Amniotic stem cell (primary cell): ENCODE measurements around the gene USH1G.

ENCODE experiments used
- DNase-seq: peaks from one replicate; lab custom pipeline; 2025; lab: John Stamatoyannopoulos, UW

Gene USH1G

GRCh38 chr17:74903034-74903433 is 20.0 kb downstream of the USH1G start:
- no peak for DNase-seq

DNA sequence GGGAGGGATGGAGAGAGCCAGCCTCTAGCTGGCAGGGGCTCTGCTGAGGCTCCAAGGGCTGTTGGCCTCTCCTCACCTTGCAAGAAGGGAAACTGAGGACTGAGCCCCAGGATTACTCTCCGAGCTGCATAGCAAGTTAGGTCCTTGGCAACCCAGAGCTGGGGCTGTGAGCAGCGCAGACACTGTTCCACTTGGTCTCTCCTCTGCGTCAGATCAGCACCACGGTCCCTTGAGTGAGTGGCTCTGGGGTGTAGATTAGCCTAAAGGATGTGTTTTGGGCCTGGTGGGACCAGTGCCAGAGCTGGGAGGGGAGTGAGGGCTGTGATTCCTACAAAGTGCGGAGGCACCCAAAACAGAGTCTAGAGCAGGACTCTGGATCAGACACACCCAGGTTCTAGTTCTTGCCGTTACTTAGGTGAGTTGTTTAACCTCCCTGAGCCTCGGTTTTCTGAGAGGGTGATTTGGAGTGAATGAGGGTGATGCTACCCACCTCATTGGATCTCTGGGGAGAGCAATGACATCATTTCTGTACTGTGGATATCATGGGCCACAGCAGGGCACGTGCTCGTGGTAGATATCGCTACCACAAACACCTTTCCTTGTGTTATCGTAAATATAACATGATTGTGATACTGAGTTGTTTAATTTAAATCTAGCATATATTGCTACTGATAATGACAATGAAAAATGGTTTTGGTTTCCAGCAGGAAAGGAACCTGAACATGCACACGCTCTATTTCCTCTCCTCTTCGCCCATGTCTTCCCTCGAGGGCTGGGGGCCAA is 21.5 kb downstream of the USH1G start:
- no peak for DNase-seq

DNA sequence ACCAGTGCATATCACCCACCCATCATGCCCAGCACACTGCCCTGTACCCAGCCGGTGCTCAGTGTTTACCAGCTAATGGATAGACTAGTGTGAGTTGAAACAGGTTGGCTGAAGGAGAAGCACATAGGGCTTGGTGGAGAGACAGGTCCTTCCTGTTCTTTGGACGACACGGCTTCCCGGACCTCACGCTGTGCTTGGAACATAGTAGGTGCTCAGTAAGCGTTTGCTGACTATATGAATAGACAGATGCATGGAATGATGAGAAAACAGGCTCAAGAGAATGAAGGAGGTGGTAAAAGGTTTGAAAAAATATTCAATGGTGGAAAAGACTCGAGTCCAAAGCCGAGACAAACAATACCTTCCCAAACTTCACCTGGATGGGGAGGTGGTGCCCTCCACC is 22.8 kb downstream of the USH1G start:
- DNase-seq, result no peak

- DNase-seq, result no peak
Observed at GRCh38 chr17:74898376-74898946, 24.6 kb downstream of the USH1G start.

DNA sequence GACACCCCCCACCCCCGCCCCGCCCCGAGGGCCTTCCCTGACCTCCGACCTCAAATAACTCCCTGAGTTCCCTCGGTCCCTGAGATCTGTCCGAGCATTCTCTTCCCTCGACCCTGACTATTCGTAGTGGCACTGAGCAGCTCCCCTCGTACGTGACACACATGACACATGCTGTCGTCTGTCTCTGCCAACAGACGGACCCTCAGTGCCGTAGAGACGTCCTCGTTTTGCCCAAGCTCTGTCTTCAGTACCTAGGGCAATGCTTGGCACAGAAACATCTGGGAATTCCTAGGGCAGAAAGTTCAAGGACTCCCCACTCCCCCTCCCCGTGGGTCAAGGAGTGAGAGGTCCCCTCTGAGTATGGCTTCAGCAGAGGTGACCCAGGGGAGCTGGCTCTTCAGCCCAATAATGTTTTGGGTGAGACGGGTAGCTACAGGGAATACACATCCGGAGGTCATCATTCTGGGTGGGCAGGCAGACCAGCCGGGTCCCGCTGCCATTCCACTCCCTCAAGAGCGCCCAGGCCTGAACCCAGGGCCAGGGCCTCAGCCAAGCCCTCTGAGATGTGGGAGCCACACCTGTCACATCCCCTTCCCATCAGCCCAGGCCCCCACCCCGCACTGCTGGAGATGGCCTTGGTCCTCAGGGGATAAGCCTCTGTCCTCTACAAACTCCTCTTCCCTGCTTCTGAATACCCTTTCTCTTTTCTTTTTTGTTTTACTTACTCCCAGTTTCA is 29.0 kb downstream of the USH1G start:
- no peak for DNase-seq

- DNase-seq, result no peak
Observed at GRCh38 chr17:74892974-74893911, 29.8 kb downstream of the USH1G start, which contains the start of gene FADS6. TSS of gene FADS6 (minus strand) at chr17:74893633. CDS start at chr17:74893595, 38 bp downstream.

GRCh38 chr17:74892013-74892841 is 30.8 kb downstream of the USH1G start:
- no peak for DNase-seq

DNA sequence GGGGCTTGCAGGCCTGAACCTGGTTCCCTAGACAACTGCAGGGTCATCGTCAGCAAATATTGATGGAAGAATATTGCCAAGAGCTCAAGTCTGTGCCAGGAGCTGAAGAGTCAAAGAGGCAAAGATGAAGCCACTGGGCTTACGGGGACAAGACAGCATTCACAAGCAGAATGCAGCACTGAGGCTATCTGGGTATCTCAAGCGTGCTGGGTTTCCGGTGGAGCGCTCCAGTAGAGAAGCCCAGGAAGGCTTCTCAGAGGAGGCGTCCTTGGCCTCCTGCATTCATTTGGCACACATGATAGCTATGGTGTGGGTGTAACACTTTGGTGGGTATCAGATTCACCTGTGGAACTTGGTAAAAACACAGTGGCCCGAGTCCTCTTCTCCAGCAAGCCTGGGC is 32.5 kb downstream of the USH1G start:
- no peak for DNase-seq

DNA sequence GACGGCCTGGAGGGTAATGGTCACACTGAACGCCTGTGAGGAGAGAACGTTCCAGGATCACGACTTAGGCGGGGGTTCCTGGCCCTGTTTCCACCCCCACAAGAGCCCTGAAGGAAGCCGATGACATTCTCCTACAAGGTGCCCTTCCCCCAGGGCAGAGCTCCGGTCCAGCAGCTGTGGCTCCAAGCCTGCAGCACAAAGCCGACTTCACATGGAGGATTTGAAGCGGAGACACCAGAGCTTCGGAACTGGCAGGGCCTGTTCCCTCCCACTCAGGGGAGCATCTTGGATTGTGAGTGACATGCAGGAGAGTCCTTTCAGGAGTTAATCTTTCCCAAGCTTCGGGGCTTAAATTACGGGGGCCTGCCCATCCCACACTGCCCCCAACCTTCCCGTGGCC is 34.6 kb downstream of the USH1G start:
- DNase-seq, result no peak

DNA sequence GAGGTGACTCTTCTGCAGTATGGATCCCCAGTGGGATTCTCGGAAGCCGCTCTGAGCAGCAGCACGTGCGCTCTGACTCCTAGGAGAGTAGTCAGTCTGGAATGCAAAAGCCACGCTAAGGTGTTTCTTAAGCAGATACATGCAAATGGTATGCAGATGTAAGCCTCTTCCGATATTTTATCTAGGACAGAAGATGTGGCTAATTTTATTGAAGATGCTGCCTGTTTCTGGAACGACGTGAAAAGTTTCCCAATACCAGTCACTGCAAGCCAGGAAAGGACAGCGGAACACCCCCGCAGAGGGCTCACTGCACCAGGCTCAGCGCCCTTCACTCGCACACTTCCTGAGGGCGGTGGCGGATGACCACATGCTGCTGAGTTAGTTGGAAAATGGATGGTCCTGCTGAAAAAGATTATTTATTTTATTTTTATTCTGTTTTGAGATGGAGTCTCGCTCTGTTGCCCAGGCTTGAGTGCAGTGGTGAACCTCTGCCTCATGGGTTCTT is 39.8 kb downstream of the USH1G start:
- no peak for DNase-seq

DNA sequence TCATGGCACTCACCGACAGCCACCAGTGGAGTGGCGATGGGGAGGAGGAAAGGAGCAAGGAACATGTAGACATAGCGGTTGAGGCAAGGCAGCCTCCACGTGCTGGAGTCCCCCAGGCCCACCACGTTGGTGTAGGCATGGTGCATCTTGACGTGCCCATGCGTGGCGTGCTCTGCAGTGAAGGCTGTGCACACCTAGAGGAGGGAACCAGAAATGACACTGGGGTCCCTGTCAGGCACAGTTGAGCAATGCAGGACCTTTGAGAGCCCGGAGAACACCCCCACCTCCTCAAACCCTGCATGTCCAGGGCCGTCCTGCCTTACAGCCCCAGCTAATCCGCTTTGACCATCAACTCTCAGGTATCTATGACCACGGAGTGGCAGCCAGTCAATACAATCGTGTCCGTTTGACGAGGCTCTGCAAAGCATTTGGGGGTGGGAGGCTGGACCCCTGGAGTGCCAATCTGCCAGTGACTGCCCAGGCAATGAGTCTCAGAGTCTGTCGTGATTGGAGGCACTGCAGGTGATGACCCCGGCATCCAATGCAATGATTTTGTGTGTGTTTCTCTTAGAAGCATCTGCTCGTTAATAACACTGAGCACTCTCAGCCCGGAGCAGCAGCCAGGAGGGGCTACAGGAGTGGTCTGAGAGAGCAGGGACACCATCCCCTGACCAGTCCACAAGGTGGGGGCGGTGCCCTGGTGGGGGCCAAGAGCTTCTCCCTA is 40.4 kb downstream of the USH1G start:
- no peak for DNase-seq

DNA sequence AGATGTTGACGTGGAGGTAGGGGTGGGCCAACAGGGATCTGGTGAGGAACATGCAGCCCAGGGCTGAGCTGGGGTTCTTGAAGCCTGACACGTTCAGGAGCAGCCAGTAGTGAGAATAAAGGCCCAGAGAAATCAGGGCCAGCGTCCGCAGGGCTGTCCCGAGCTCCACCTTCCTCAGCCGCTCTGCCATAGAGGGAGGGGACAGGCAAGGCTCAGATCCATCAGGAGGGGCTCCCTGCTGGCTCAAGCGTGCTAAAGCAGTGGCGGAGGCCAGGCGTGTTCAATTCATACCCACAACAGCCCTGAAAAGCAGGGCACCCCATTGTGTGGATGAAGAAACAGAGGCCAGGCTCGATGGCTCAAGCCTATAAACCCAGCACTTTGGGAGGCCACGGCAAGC is 42.0 kb downstream of the USH1G start:
- DNase-seq, result no peak

DNA sequence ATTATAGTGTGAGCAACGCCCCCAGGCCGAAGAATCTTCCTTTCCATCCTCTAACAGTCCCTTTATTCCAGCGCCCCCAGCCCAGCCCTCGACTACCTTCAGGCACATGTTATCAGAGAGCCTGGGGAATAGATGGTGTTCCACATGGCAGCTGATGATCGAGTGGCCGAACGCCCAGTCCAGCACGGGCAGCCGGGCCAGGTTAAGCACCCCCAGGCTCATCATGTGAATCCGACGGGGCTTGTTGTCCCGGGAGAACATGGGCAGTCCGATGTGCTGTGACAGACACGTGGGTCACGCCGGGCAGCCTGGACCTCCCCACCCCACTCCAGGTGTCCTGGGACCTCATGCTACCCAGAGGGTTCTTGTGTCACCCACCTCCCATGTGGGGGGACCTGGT is 43.7 kb downstream of the USH1G start:
- DNase-seq, result no peak

- DNase-seq, result no peak
Observed at GRCh38 chr17:74878658-74879057, 44.4 kb downstream of the USH1G start.

- no peak for DNase-seq
Observed at GRCh38 chr17:74877592-74878548, 45.2 kb downstream of the USH1G start.

- no peak for DNase-seq
Observed at GRCh38 chr17:74875977-74876593, 47.0 kb downstream of the USH1G start.

GRCh38 chr17:74875155-74875976 is 47.7 kb downstream of the USH1G start:
- DNase-seq, result no peak

GRCh38 chr17:74874615-74875037 is 48.4 kb downstream of the USH1G start:
- DNase-seq, result no peak
